GM18511 (cell line): Measurements from ENCODE around the gene SH3D21.

Source experiments
- ATAC-seq: cut with Tn5 transposase; IDR thresholded peaks from one replicate; pipeline ENCODE4 v1.9.1; 2021; ENCODE audit warnings: mild to moderate bottlenecking, moderate library complexity; ENCODE audit not compliant: unreplicated experiment

Gene SH3D21

GRCh38 chr1:36328088-36328480 lies 21.9 kb downstream of the SH3D21 start:
- no peak for ATAC-seq

DNA sequence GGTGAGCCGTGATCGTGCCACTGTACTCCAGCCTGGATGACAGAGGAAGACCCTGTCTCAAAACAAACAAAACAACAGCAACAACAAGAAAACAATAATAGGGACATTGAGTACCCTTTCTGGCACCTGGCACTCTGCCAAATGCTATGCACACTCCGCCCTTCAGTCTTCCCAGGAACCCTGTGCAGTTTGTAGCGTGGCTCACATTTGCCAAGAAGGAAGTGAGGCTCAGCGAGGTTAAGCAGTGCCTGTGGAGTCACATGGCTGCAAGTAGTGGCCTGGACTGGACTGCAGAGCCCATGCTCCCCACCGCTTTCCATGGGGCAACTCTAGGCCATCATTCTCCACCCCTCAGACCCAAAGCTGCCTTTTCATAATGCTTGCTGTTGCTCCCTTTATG lies 22.5 kb downstream of the SH3D21 start:
- ATAC-seq = no peak

DNA sequence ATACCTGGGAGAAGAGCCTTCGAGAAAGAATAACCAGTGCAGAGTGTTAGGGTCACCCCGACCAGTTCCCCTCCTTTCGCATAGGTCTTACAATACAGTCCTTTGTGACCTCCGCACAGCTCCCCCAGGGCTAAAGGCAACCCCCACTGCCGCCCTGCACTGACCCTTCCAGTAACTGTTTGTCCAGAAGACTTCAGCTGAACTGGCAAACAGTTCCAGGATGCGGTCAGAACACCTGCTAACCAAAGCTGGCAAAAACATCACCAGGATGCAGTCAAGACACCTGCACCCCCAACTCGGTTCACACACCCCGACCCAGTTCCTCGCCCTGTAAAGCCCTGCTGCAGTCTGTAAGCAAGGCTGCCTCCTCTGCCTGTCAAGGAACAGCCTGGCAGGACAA lies 23.6 kb downstream of the SH3D21 start:
- ATAC-seq = no peak

- no peak for ATAC-seq
Measured at GRCh38 chr1:36330940-36331339, 24.8 kb downstream of the SH3D21 start.

- ATAC-seq = no peak
Measured at GRCh38 chr1:36337830-36338229, 31.7 kb downstream of the SH3D21 start.

- no peak for ATAC-seq
Measured at GRCh38 chr1:36339215-36339614, 33.0 kb downstream of the SH3D21 start.

DNA sequence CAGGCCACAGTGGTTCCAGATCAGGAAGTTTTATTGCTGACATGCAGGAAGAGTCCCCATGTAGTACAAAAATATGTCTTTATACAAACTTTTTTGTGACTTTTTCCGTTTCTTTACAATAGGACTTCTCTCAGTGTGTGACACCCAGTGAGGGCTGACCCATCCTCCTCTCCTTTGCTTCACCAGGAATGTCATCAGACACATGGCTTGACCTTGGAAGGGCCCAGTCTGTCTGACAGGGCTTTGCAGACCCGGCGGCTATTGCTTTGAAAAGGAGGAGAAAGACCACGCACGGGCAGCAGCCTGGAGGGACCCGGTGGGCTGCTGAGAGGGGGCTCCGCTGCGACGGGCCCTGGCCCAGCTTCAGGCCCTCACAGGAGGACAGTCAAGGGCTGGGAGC lies 33.4 kb downstream of the SH3D21 start:
- ATAC-seq = no peak

GRCh38 chr1:36341626-36342320 lies 35.6 kb downstream of the SH3D21 start:
- ATAC-seq = no peak

DNA sequence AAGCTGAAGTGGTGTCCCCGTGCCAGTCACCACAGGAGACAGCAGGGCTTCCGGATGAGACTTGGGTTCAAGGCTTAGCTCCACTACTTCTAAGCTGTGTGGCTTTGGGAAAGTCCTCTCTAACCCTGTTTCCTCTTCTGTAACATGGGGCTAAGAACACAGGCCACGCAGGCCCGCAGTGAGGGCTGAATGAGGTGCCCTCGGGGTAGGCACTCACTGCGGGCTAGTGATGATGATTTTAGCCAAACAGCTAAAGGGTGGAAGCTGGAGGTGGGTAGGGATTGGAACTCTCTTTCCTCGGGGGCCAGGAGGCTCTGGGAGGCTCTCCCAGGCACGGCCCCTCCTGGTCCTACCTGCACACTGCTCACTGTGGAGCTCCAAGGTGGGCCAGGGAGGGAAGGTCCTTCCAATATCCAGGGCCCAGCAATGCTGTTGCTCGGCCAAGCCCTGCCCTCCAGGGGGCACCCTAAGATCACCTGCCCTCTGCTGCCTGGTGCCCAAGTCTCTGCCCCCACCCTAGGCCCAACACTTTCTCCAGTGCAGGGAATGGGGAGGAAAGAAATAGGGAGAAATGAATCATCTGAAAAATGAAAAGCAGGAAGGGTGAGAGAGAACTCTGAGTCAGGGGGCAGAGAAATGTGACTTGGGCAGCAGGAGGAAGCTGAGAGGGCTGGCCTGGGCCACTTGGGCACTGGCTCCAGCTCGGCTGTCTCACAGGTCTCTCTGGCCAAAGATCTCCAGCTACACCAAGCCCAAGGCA lies 36.4 kb downstream of the SH3D21 start:
- no peak for ATAC-seq

DNA sequence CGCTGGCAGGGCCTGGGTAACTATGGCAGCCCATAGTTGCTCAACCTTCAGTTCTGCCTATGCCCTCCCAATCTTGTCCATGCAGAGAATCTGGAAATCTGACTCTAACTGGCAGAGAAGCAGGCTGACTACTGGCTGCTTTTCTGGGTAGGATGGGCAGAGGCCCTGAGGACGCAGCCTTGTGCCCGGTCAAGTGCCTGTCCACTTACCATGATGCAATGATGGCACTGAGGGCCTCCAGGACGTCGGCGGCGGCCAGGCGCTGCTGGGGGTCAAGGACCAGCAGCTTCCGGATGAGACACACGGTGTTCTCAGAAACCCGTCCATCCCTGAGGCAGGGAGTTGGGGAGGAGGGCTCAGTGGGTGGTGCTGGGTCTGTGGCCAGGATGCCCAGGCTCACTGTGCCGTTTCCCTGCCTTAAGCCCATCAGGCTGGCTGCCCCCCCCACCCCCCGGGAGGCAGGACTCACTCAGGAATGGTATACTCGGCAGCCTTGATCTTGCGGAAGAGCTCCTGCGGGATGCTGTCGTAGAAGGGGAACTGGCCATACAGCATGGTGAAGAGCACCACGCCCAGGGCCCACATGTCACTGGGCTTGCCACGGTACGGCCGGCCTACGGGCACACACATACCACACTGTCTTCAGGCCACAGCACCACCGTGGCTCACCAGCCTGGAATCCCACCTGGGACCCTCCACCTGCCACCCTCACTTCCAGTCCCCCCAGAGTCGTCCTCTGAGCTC lies 37.7 kb downstream of the SH3D21 start:
- no peak for ATAC-seq

- no peak for ATAC-seq
Measured at GRCh38 chr1:36344395-36344680, 38.2 kb downstream of the SH3D21 start.

- no peak for ATAC-seq
Measured at GRCh38 chr1:36345353-36345752, 39.2 kb downstream of the SH3D21 start.

DNA sequence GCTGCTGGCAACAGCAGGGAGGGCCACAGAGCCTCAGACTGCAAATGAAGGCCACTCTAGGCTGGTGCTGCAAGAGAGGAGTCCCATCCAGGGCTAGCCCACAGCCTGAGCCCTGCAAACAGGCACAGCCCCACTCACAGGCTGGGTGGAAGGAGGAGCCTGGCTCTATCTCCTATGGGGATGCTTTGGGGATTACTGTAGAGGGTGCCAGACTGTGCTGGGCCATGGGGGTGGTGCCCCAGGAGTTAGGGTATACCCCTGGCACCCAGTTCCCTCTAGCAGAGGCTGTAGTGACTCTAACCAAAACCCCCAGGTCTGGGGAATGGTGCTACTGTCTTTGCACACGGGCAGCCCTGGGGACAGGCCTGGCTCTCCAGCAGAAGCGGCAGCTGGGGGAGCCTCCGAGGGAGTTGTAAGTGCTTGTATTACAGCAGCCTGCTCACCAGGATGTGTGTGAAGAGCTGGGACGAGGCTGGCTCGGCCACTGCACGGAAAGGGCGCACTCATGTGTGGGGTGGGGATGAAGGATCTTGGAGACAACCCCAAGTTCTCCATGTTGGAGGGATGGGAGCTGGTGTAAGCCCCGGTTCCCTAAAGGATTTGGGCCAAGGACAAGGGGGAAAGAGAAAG lies 40.7 kb downstream of the SH3D21 start:
- no peak for ATAC-seq

- peak; percentile 77 for ATAC-seq
Measured at GRCh38 chr1:36349241-36349671, 43.1 kb downstream of the SH3D21 start.

- ATAC-seq = no peak
Measured at GRCh38 chr1:36349839-36350238, 43.7 kb downstream of the SH3D21 start.

DNA sequence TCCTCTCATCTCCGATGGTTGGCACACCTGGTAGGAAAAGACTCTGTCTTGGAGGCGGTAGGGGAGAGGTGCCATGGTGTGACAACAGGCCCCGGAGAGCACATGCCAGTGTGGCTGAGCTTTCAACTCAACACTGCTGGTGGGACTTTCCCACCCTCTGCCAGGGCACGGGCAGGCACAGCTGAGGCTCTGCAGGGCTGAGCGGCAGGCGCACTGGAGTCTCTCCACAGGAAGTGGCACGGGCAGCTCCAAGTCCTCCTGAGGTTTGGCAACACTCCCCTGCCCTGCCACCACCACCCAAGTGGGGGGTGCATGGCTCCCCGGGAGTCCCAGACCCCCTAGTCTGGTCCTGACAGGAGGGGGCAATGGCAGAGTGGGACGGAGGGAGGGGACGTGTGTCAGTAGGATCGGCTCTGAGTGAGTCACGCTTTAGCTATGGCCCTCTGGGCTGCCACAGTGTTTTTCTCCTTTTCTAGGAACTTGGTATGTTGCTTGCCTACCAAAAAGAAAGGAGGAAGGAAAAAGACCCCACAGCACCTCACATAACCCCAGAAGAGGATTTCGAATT lies 44.6 kb downstream of the SH3D21 start:
- no peak for ATAC-seq

DNA sequence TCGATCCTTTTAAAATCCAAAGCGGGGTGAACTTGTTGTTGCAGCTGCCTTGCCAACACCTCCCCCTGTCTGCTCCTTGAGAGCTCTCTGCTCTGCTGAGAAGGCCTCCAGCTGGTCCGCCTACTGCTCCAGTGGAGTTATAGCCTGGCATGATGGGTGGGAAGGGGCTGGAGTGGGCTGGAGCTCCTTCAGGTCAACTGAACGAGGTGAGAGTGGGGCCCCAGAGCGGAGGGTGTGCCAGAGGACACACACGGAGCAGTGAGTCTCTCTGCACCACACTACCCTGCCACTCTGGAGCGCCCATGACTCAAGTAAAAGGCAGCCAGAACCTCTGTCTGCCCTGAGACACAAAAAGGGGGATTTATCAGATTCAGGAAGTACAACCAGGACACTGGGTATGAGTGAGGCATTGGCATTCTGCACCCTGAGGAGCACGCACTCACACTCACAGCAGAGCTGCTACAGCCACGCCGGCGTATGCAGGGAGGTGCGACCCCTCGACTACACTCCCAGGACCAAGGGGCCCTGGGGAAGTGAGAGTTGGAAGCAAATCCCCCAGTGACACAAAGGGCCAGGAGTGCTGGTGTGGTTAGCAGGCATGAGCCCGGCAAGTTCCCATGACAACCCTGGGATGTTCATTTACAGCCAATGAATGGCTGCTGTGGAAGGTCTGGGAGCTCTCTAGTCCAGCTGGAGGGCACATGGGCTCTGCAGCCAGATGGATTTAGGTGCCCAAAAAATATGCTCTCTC lies 45.2 kb downstream of the SH3D21 start:
- no peak for ATAC-seq

DNA sequence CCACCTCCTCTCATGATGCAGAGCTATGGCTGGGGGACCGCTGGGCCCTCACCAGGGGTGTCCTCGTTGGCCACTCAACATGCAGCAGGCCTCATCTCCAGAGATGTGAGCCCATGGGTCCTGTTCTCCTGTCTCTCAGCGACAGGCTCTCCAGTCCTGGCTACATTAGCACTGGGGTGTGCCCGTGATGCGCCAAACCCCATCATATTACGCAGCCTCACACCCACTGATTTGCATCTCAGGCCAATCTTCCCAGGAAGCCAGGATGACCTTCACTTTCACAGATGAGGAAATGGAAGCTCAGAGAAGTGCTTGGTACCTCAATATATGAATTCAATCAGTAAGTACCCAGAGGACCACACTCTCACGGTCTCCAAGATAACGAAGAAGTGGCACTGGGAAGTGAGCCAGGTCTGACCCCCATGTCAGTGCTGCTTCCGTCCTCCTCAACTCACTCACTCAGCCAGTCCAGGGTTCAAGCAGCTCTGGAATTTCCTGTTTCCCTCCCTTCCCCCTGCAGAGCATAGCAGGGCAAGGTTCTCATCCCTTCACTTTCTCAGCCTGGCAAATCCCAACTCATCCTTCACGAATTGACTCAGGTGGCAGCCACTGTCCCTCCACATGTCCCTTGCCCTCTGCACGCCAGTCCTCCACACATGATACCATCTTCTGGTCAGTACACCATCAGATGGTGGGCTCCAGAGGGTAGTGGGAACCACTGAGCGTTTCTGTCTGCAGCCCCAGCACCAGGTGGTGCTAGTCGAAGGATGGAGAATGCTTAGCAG lies 46.1 kb downstream of the SH3D21 start:
- no peak for ATAC-seq

DNA sequence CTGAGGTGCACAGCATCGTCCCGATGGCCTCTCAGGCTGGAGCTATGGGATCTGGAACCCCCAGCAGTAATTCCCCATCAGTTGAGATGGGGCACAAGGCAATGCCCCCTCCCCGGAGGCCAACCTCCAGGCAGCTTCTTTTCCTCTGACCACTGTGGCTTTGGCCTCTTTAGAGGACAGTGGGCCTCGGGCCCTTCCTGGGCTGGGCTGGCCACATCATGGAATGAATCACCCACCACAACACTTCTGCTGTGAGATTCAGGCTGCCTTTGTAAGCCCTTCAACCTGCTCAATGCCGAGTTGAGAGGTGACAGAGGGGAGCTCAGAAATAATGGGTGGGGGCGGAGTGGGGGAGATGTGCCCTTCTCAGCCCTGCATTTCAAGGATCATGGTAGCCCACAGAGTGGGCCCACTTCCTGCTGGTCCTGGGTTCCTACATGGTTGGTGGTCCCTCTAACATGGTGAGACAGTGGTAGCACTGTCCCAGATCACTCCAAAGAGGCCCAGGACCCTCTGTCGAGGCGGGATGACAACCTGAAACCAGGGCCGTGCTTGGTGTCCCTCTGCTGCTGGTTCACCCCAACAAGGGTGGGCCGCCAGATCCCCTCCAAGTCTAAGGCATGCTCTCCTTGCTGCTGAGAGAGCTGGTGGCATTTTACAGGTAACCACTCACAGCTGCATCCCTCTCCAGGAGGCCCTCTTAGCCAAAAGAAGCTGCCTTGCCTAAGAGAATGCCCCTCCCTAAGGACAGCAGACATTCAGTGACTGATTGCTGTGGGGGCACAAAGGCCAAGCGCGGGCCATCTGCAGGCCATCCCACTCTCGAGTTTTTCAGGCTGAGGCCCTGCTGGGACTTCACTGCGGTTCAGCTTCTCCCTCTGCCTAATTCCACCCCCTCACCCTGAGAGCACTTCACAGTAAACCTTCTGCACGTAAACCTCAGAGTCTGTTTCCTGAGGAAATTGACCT lies 47.0 kb downstream of the SH3D21 start:
- no peak for ATAC-seq
